HG03039 (cell line): ENCODE data around the gene KIAA1191.
A peak's percentile ranks its signal among the peaks of the same experiment; 100 is the strongest.

Source experiments
- ATAC-seq: cut with Tn5 transposase; IDR thresholded peaks from one replicate; pipeline ENCODE4 v1.9.1; 2021; ENCODE audit warnings: mild to moderate bottlenecking, moderate library complexity; ENCODE audit not compliant: unreplicated experiment

Gene KIAA1191

DNA sequence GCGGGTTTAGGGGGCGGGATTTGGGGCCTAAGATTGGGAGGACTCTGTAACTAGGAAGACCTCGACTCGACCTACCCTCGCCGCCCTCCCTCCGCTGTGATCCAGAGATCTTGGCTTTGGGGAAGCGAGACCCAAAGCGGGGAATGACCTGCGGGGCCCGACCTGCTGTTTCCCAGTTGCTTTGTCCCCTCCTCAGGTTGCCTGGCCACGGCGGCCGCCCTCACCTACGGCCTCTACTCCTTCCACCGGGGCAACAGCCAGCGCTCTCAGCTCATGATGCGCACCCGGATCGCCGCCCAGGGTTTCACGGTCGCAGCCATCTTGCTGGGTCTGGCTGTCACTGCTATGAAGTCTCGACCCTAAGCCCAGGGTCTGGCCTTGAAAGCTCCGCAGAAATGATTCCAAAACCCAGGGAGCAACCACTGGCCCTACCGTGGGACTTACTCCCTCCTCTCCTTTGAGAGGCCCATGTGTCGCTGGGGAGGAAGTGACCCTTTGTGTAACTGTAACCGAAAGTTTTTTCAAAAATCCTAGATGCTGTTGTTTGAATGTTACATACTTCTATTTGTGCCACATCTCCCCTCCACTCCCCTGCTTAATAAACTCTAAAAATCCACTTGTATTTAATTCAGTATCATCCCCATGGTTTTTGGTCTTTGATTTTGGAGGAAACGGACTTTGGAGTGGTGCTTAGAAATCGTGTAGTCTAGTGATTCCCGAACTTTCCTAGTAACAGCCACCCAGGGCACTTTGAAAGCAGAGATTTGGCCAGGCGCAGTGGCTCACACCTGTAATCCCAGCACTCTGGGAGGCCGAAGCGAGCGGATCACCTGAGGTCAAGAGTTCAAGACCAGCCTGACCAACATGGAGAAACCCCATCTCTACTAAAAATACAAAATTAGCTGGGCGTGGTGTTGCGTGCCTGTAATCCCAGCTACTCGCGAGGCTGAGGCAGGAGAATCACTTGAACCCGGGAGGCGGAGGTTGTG is 27.9 kb upstream of the KIAA1191 start:
- ATAC-seq = peak; percentile 14

GRCh38 chr5:176388444-176389134 is 27.0 kb upstream of the KIAA1191 start, which contains the start of the genes HIGD2A and NOP16:
Gene HIGD2A (plus strand): TSS chr5:176388751. CDS start chr5:176388820, 69 bp downstream.
Gene NOP16 (minus strand): TSS chr5:176388598. CDS start chr5:176388539, 59 bp downstream.
- ATAC-seq = peak; percentile 83

DNA sequence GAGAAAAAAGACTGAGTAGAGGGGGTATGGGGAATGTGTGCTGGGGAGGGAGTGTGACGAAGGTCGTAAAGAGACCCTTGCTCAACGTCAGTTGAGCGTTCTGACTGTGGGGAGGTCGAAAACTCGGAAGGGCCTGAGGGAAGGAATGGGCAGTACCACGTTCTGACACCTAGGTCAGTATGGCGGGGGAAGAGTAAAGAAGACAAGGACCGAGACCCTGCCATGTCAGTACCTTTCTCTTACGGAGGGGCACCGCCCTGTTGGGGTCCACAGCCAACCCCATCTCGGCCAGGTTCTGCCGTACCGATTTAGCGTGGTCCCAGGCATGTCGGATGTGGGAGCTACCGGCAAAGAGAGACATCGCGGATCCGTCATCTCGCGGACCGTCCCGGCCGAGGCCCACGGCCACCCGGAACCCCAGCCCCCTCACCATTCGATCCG is 26.5 kb upstream of the KIAA1191 start:
- ATAC-seq = no peak

DNA sequence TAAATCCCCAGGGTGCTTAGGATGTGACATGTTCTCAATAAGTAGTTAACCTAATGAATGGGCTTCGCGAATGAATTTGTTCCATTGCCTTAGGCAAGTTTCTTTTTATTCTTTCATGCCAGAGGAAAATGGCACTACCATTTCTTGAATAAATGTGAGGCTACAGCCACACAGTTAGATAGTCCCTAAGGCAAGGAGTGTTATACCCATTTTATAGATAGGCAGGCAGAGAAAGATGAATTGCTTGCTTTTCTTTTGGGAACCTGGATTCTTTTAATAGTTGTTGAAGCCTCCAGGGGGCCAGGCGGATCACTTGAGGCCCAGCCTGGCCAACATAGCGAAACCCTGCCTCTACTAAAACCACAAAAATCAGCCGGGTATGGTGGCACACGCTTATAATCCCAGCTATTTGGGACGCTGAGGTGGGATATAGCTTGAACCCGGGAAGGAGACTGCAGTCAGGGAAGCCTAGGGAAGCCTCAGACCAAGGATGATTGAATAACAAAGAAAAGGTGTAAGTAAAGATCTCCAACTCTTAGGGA is 25.9 kb upstream of the KIAA1191 start:
- no peak for ATAC-seq

DNA sequence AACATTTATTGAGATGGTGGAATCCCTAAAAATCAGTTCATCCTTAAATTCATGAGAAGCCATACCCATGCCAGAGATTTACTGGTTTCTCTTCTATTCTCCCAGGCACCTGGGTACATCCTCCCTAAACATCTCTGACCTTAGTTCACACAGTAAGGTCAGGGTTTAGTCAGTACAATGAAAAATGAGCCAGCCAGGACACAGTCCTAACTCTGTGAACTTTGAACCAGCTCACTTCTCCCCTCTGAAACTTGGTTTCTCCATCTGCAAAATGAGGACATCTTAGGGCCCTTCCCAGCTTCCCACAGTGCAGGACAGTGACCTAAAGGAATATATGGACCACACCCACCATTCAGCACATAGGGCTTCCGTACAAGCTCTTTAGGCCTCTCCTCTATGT is 24.9 kb upstream of the KIAA1191 start:
- ATAC-seq = no peak

- ATAC-seq = no peak
These were observed 23.4 kb upstream of the KIAA1191 start for GRCh38 chr5:176384991-176385390.

- ATAC-seq = no peak
These were observed 22.9 kb upstream of the KIAA1191 start for GRCh38 chr5:176384366-176384930.

GRCh38 chr5:176383961-176384360 is 22.4 kb upstream of the KIAA1191 start:
- ATAC-seq = no peak

GRCh38 chr5:176383248-176383905 is 21.8 kb upstream of the KIAA1191 start:
- no peak for ATAC-seq

DNA sequence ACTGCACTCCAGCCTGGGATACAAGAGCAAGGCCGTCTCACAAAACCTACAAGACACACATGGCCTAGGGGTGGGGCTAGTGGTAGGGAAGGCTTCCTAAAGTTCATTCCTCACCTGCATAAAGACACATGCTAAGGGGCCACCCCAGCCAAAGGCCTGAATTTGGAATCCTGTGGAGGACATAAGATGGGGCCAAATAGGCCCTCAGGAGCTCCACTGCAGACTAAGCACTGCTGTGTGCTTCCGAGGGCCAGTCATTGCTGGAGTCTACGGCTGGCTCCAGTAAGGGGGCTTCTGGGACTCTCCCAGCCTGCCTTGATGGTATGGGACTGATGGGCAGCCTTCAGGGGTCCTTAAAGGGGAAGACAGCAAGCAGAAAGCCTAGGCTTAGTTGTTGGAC is 21.2 kb upstream of the KIAA1191 start:
- ATAC-seq = no peak

- no peak for ATAC-seq
These were observed 20.4 kb upstream of the KIAA1191 start for GRCh38 chr5:176381979-176382378.

GRCh38 chr5:176381423-176381822 is 19.9 kb upstream of the KIAA1191 start:
- ATAC-seq = no peak

DNA sequence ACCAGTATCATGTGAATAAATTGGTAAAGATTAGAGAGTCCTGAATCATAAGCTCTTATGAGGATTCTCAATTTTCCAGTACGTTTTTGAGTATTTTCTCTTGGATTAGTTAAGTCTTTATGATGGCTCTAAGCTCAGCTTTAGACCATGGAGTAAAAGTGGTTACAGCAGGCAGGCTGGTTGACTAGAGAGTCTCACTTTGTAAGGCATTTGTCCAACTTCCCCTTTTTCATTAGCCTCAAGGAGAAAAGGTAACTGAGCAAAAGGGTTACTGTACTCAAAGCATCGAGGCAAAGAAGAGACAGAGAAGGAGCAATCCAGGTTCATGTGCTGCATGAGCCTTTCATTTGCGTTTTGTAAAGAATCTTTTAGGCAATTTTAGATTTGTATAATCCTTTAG is 18.3 kb upstream of the KIAA1191 start:
- no peak for ATAC-seq

GRCh38 chr5:176373100-176373818 is 11.7 kb upstream of the KIAA1191 start:
- ATAC-seq = no peak

- no peak for ATAC-seq
These were observed 10.3 kb upstream of the KIAA1191 start for GRCh38 chr5:176371621-176372539.

DNA sequence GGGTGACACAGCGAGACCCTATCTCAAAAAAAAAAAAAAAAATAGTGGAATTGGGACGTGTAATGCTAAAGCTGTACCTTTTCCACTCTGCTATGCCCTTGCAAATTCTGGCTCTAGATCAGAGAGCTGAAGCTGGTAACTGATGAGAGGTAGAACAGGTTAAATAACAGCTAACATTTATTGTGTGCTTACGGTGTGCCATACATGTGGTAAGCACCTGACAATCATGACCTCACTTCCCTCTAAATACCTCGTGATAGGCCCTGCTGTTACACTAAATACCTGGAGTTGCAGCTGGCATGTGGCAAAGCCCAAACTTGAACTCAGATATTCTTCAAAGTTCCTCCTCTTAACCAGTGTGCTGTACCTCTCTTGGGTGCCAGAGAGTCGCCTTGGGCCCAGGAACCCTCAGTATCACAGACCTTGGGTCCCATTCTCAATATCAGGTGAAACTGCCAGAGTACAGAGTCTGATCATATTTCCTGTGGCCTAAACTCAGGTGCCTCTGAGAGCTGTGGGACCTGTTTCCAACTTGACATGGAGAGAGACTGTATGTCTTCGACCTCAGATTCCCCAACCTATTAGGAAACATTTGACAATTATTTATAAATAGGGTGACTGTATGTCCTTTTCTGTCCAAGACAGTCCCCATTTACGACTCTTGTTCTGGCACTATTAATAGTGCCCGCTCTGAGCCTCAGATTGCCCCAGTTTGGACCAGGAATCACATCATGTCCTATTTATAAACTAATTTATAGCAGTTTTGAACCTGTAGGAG is 8.6 kb upstream of the KIAA1191 start:
- no peak for ATAC-seq

DNA sequence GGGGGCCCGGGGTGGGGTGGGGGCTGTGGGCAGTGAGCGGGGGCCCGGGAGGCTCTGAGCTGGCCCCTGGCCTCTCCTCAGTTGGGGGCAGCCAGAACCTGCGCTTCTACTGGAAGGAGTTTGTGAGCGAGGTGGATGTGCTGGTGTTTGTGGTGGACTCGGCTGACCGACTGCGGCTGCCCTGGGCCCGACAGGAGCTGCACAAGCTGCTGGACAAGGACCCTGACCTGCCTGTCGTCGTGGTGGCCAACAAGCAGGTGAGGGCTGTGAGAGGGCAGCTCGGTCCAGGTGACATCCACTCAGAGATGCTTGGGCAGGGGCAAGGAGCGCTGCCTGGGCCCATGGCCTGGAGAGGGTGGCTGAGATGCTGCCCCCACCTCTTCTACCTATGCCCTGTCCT is 7.2 kb upstream of the KIAA1191 start:
- no peak for ATAC-seq

- ATAC-seq = no peak
These were observed 4.8 kb upstream of the KIAA1191 start for GRCh38 chr5:176366232-176366894.
